ENCODE data around the gene ABLIM1. TPM values are rescaled to one million over a fixed set of nuclear protein-coding genes. Genes with fewer than 3 reads are reported as not detected.

ABLIM1 gene
- total RNA-seq, 4 donors from 2014 or later: 84.7 to 203 (median 150) TPM

DNA sequence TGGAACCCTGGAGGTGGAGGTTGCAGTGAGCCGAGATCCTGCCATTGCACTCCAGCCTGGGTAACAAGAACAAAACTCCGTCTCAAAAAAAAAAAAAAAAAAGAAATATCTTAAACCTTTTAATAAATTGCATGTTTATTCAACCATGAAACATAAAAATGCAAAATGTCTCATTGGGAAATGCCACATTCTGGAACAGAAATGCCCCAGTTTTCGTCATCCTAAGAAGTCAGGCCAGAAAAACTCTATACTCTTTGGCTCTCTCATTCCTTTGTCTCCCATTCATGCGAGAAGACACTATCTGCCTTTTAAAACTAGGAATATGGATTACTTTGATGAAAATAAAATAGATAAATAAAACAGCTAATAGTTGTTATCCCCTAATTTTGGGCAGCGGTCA is 21.5 kb upstream of the ABLIM1 start:
- no peak for DNase-seq
- no peaks in the 10 kb centered on the region for H3K36me3 ChIP-seq
- ATAC-seq: no peak
- intact Hi-C loops (cut with DNase I; ENCODE audit: low total_unique reads): loop anchor here (2.0 kb wide), 1 partner anchor 17 kb away; no protein-coding TSS in a partner anchor
- no peaks in the 10 kb centered on the region for H3K9me3 ChIP-seq
- no peaks in the 10 kb centered on the region for H3K27me3 ChIP-seq
- H3K27ac ChIP-seq: no peak overlapping the region
- H3K4me3 ChIP-seq: no peak overlapping the region
- in situ Hi-C loops (cut with MboI; ENCODE audit: low sequenced_read_pairs in 4 of 4): no loop called here
- no peak for TF ChIP-seq POLR2A (IDR thresholded peaks at IDR 0.05)
- TF ChIP-seq, protein P1, sequence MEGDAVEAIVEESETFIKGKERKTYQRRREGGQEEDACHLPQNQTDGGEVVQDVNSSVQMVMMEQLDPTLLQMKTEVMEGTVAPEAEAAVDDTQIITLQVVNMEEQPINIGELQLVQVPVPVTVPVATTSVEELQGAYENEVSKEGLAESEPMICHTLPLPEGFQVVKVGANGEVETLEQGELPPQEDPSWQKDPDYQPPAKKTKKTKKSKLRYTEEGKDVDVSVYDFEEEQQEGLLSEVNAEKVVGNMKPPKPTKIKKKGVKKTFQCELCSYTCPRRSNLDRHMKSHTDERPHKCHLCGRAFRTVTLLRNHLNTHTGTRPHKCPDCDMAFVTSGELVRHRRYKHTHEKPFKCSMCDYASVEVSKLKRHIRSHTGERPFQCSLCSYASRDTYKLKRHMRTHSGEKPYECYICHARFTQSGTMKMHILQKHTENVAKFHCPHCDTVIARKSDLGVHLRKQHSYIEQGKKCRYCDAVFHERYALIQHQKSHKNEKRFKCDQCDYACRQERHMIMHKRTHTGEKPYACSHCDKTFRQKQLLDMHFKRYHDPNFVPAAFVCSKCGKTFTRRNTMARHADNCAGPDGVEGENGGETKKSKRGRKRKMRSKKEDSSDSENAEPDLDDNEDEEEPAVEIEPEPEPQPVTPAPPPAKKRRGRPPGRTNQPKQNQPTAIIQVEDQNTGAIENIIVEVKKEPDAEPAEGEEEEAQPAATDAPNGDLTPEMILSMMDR (IDR thresholded peaks at IDR 0.05 in 4 of 5, conservative IDR thresholded peaks at IDR 0.05 in 1 of 5): no peak
- peaks cover 3 to 26% of the 10 kb centered on the region in 2 donors for H3K4me1 ChIP-seq

DNA sequence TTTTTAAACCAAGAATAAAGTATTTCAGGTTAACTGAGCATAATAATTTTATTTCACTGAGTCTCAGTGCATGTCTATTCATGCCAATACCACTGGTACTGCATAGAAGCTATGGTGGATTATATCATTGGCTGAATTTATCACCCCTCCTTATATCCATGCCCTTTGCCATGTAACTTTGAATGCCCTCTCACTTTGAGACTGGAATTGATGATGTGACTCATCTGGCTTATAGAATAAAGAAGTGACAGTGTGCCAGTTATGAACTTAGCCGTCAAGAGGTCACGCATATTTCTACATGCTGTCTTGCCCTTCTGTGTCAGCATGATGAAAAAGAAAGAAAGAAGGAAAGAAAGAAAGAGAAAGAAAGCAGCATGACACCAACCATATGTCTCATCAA is 20.7 kb upstream of the ABLIM1 start:
- TF ChIP-seq, protein P1 (IDR thresholded peaks at IDR 0.05 in 4 of 5, conservative IDR thresholded peaks at IDR 0.05 in 1 of 5): no peak
- H3K27me3 ChIP-seq: no peaks in the 10 kb centered on the region
- no peak for DNase-seq
- H3K4me1 ChIP-seq: peaks cover 3 to 21% of the 10 kb centered on the region in 2 donors
- H3K4me3 ChIP-seq: no peak overlapping the region
- no peaks in the 10 kb centered on the region for H3K9me3 ChIP-seq
- no peaks in the 10 kb centered on the region for H3K36me3 ChIP-seq
- peak overlapping the region in 3 of 4 donors; percentile 12 to 26 (median 15) for H3K27ac ChIP-seq
- in situ Hi-C loops (cut with MboI; ENCODE audit: low sequenced_read_pairs in 4 of 4): no loop called here
- intact Hi-C loops (cut with DNase I; ENCODE audit: low total_unique reads): loop anchor here (2.0 kb wide), 1 partner anchor 16 kb away; no protein-coding TSS in a partner anchor
- ATAC-seq: no peak

DNA sequence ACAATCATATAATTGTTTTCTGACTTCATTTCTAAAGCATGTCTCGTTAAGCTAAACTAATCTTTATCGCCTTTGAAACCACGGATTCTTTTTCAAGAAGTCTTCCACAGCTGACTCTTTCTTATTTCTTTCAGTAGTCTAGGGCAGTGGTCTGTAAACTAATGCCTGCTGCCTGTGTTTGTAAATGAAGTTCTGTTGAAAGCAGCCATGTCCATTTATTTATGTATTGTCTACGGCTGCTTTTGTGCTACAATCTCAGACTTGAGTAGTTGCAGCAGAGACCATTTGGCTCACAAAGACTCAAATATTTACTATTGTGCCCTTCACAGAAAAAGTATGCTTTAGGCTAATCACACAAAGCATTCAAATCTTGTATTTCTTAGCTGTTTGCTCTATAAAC is 20.3 kb upstream of the ABLIM1 start:
- peak overlapping the region in 3 of 4 donors; percentile 12 to 26 (median 15) for H3K27ac ChIP-seq
- TF ChIP-seq POLR2A (IDR thresholded peaks at IDR 0.05): no peak
- TF ChIP-seq, protein P1 (IDR thresholded peaks at IDR 0.05 in 4 of 5, conservative IDR thresholded peaks at IDR 0.05 in 1 of 5): no peak
- no peaks in the 10 kb centered on the region for H3K9me3 ChIP-seq
- no peak overlapping the region for H3K4me3 ChIP-seq
- ATAC-seq (no peak), DNase-seq (no peak)
- intact Hi-C loops (cut with DNase I; ENCODE audit: low total_unique reads) (loop anchor here (2.0 kb wide), 1 partner anchor 16 kb away; no protein-coding TSS in a partner anchor), in situ Hi-C loops (cut with MboI; ENCODE audit: low sequenced_read_pairs in 4 of 4) (no loop called here)
- H3K36me3 ChIP-seq: no peaks in the 10 kb centered on the region
- peaks cover 3 to 20% of the 10 kb centered on the region in 2 donors for H3K4me1 ChIP-seq
- no peaks in the 10 kb centered on the region for H3K27me3 ChIP-seq

DNA sequence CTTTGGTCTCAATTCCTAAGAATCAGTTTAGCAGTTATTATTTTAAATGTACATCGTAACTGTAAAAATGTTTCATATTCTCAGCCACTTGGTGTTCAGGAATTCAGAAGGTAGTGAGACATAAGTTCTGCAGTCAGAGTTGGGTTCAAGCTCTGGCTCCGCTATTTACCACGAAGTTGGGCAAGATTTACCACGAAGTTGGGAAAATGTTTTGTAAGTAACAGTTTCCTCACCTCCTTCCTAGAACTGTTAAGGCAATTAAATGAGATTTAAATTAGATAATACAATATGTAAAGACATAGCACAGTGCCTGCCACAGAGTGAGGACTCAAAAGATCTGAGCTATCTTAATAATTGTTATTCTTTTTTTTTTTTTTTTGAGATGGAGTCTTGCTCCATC is 16.3 kb upstream of the ABLIM1 start:
- Histone ChIP-seq H3K27me3 (no peaks in the 10 kb centered on the region), H3K9me3 (no peaks in the 10 kb centered on the region), H3K4me3 (no peak overlapping the region), H3K27ac (no peak overlapping the region), H3K36me3 (no peaks in the 10 kb centered on the region), H3K4me1 (no peaks in the 10 kb centered on the region)
- ATAC-seq: no peak
- intact Hi-C loops (cut with DNase I; ENCODE audit: low total_unique reads) (no loop called here), in situ Hi-C loops (cut with MboI; ENCODE audit: low sequenced_read_pairs in 4 of 4) (no loop called here)
- DNase-seq: no peak
- TF ChIP-seq POLR2A (IDR thresholded peaks at IDR 0.05): no peak
- TF ChIP-seq, protein P1 (IDR thresholded peaks at IDR 0.05 in 4 of 5, conservative IDR thresholded peaks at IDR 0.05 in 1 of 5): no peak

DNA sequence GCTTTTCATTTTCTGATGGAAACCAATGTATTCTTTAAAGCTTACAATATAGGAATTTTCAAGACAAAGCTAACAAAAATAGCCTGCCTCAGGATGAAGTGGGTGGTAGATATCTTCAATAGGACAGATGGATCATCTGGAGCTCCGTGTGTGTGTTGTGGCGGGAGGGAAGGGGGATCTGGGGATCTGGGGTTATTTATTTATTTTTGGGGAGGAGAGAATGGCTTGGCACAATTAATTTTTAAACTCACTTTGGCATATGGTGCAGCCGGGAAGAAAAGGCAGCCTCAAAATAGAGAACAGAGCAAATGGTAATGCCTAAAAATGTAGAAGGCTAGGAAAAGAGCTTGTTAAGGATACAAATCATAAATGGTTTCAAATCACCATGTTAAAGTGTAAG is 11.6 kb upstream of the ABLIM1 start:
- H3K9me3 ChIP-seq: no peaks in the 10 kb centered on the region
- no peaks in the 10 kb centered on the region for H3K27me3 ChIP-seq
- no peak for ATAC-seq
- no peak overlapping the region for H3K27ac ChIP-seq
- H3K4me1 ChIP-seq: peaks cover 3 to 5% of the 10 kb centered on the region in 2 donors
- no peaks in the 10 kb centered on the region for H3K36me3 ChIP-seq
- in situ Hi-C loops (cut with MboI; ENCODE audit: low sequenced_read_pairs in 4 of 4) (no loop called here), intact Hi-C loops (cut with DNase I; ENCODE audit: low total_unique reads) (no loop called here)
- TF ChIP-seq POLR2A (IDR thresholded peaks at IDR 0.05): no peak
- TF ChIP-seq, protein P1 (IDR thresholded peaks at IDR 0.05 in 4 of 5, conservative IDR thresholded peaks at IDR 0.05 in 1 of 5): no peak
- H3K4me3 ChIP-seq: no peak overlapping the region
- no peak for DNase-seq
